ENCODE data around the gene SLC22A1. TPM values are rescaled to one million over a fixed set of nuclear protein-coding genes. Genes with fewer than 3 reads are reported as not detected.

The SLC22A1 gene
- polyA plus RNA-seq, 2 of the 4 experiments (the other 2 are of a cell fraction), result 2.1 TPM

DNA sequence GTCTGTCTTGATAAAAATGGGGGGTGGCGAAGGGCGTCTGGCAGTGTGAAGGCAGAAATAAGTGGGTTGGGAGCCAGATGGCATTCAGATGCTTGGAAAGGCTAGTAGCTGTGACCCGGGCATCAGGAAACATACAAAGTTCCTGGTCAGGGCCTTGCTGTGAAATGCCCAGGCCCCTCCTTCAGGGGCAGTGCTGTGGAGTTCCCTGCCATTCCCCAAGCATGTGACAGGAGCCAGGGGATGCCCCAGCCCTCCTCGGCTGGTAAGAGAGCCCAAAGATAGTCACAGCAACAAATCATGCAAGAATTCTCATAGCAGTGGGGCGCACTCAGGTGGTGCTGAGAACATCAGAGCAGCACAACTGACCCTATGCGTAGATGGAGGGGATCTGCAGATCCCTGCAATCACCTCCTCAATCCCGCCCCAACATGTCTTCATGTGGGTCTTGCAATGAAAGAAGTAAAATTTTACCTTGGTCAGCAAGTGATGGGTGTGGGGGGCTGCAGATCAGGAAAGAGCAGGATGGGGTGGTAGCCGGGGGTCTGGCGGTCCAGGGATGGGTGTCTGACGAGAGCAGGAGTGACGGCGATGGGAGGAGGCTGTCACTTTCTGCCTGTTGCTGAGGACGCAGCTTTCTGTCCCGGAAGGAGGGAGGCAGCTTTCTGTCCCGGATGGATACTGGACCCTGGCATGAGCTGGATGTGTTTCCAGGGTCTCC lies 39.5 kb downstream of the SLC22A1 start:
- FAIRE-seq (no peak), DNase-seq (ENCODE audit: low read depth in 1 of 2, low spot score in 1 of 2) (no peak), ATAC-seq (no peak)
- no peak overlapping the region for H3K4me2 ChIP-seq
- H3K4me3 ChIP-seq, result no peak overlapping the region
- peaks cover 10% of the 10 kb centered on the region for H3K4me1 ChIP-seq
- CTCF ChIA-PET, result interaction anchor here (1.2 kb wide), 1 partner anchor 295 kb away, joined by 3 read pairs; no protein-coding TSS in a partner anchor
- H3K27ac ChIP-seq, result peak overlapping the region in 1 of 2 experiments; percentile 16; a peak in 2 of 6 replicates
- TF ChIP-seq BHLHE40 (IDR thresholded peaks at IDR 0.05; ENCODE audit: low read depth, low read length) (no peak), NFE2L2 (conservative IDR thresholded peaks at IDR 0.05; ENCODE audit: low read length) (no peak), CBX8 (IDR thresholded peaks at IDR 0.05) (no peak), POLR2AphosphoS2 (conservative IDR thresholded peaks at IDR 0.05; ENCODE audit: low read length) (no peak), JUNB (IDR thresholded peaks at IDR 0.05) (no peak), HDAC2 (IDR thresholded peaks at IDR 0.05) (no peak), RNF2 (IDR thresholded peaks at IDR 0.05; ENCODE audit: borderline replicate concordance, low read depth) (no peak), PHF8 (IDR thresholded peaks at IDR 0.05; ENCODE audit: borderline replicate concordance, low read depth) (no peak), CEBPB (IDR thresholded peaks at IDR 0.05) (no peak), HOXB5 (CRISPR knock-in tag; IDR thresholded peaks at IDR 0.05) (no peak), POLR2A (IDR thresholded peaks at IDR 0.05; ENCODE audit: low read length) (no peak), CHD4 (IDR thresholded peaks at IDR 0.05; ENCODE audit: borderline replicate concordance) (no peak), HES2 (IDR thresholded peaks at IDR 0.05) (no peak), RCOR1 (IDR thresholded peaks at IDR 0.05; ENCODE audit: low read depth, low read length) (no peak), REST (IDR thresholded peaks at IDR 0.05) (no peak)
- TF ChIP-seq, protein P1, sequence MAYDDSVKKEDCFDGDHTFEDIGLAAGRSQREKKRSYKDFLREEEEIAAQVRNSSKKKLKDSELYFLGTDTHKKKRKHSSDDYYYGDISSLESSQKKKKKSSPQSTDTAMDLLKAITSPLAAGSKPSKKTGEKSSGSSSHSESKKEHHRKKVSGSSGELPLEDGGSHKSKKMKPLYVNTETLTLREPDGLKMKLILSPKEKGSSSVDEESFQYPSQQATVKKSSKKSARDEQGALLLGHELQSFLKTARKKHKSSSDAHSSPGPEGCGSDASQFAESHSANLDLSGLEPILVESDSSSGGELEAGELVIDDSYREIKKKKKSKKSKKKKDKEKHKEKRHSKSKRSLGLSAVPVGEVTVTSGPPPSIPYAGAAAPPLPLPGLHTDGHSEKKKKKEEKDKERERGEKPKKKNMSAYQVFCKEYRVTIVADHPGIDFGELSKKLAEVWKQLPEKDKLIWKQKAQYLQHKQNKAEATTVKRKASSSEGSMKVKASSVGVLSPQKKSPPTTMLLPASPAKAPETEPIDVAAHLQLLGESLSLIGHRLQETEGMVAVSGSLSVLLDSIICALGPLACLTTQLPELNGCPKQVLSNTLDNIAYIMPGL (CRISPR knock-in tag; IDR thresholded peaks at IDR 0.05; ENCODE audit: borderline replicate concordance), result no peak
- TF ChIP-seq, protein P2, sequence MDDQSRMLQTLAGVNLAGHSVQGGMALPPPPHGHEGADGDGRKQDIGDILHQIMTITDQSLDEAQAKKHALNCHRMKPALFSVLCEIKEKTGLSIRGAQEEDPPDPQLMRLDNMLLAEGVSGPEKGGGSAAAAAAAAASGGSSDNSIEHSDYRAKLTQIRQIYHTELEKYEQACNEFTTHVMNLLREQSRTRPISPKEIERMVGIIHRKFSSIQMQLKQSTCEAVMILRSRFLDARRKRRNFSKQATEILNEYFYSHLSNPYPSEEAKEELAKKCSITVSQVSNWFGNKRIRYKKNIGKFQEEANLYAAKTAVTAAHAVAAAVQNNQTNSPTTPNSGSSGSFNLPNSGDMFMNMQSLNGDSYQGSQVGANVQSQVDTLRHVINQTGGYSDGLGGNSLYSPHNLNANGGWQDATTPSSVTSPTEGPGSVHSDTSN (IDR thresholded peaks at IDR 0.05), result no peak
- 87% methylated on average over 15 of the region's 15 CpGs for WGBS (ENCODE audit: missing lambda C conversion rate)
- POLR2A ChIA-PET, result no interaction called here
- H3K9me3 ChIP-seq, result no peaks in the 10 kb centered on the region

DNA sequence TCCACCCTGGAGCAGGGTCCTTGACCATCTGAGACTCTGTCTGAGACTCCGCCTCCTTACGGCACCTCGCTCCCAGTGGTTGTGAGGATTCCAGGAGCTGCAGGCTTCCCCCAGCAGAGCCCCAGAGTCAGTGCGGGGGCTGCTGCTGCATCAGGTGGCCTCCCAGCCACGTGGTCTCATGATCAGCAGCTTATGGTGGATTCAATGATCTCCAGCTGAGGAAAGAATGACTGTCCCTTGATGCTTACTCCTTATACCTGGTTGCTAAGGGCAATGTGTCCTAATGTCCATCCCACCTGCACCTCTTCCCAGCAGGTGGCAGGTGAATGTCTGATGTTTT lies 40.0 kb downstream of the SLC22A1 start:
- WGBS (ENCODE audit: missing lambda C conversion rate), result 100% methylated on average over 1 of the region's 5 CpGs
- TF ChIP-seq POLR2A (IDR thresholded peaks at IDR 0.05; ENCODE audit: low read length), result no peak
- TF ChIP-seq KDM5A (IDR thresholded peaks at IDR 0.05), result no peak
- no peak for TF ChIP-seq ZSCAN20 (CRISPR knock-in tag; IDR thresholded peaks at IDR 0.05)
- no peak for TF ChIP-seq FOSL2 (IDR thresholded peaks at IDR 0.05)
- TF ChIP-seq FOSL2 (CRISPR knock-in tag; IDR thresholded peaks at IDR 0.05), result no peak
- TF ChIP-seq, protein P3, sequence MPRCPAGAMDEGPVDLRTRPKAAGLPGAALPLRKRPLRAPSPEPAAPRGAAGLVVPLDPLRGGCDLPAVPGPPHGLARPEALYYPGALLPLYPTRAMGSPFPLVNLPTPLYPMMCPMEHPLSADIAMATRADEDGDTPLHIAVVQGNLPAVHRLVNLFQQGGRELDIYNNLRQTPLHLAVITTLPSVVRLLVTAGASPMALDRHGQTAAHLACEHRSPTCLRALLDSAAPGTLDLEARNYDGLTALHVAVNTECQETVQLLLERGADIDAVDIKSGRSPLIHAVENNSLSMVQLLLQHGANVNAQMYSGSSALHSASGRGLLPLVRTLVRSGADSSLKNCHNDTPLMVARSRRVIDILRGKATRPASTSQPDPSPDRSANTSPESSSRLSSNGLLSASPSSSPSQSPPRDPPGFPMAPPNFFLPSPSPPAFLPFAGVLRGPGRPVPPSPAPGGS (IDR thresholded peaks at IDR 0.05), result no peak
- no peak for TF ChIP-seq HOXB13 (CRISPR knock-in tag; IDR thresholded peaks at IDR 0.05; ENCODE audit: low read depth)
- no peak for TF ChIP-seq RFX5 (IDR thresholded peaks at IDR 0.05)
- no peak for TF ChIP-seq RAD21 (conservative IDR thresholded peaks at IDR 0.05 in 1 of 2, IDR thresholded peaks at IDR 0.05 in 1 of 2)
- no peak for TF ChIP-seq HES2 (IDR thresholded peaks at IDR 0.05)
- no peak for TF ChIP-seq EHMT2 (IDR thresholded peaks at IDR 0.05; ENCODE audit: low read depth)
- no peak for TF ChIP-seq CHD4 (IDR thresholded peaks at IDR 0.05; ENCODE audit: borderline replicate concordance)
- no peak for TF ChIP-seq FOXS1 (CRISPR knock-in tag; IDR thresholded peaks at IDR 0.05)
- no peak overlapping the region for H3K4me3 ChIP-seq
- H3K4me1 ChIP-seq, result peaks cover 10% of the 10 kb centered on the region
- no peaks in the 10 kb centered on the region for H3K9me3 ChIP-seq
- DNase-seq (ENCODE audit: low read depth in 1 of 2, low spot score in 1 of 2) (no peak), FAIRE-seq (no peak), ATAC-seq (no peak)
- no peak overlapping the region for H3K4me2 ChIP-seq
- ChIA-PET CTCF (interaction anchor here (1.2 to 1.5 kb wide), 3 partner anchors 14 to 295 kb away, joined by 3 to 4 read pairs (median 3); no protein-coding TSS in a partner anchor), POLR2A (no interaction called here)
- no peak overlapping the region for H3K27ac ChIP-seq

All from A549 (cell line).